ENCODE measurements around the gene MRPS27.

DNA sequence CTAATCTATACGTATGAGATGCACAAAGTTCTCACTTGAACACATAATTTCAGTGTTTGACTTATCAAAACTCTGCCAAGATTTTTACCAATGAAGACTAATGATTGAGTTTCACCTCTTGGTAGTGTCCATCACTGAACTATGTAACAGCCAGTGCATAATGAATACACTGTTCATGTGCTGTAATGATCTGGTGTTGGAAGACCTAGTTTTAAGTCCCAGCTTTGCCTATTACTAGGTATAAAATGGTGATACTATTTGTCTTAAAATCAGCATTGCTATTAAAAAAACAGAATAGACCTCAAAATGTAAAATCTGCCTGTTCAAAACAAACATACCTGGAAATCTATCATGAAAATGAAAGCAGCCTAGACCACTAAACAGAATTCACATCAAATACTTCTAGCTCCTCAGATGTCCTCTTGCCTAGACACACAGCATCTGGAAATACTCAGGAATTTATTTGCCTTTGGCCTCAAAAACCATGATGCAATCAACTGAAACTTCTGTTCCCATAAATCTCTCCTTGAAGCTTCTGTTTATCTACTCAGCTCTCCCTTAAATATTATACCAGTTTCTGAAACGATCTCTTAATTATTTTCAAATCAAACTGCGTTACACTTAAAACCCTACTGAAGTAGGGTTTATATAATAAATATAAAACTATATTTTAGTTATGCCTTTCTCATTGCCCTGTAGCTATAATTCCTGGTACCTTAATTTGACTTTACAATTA lies 38.1 kb downstream of the MRPS27 start:
- TF ChIP-seq, protein P1, sequence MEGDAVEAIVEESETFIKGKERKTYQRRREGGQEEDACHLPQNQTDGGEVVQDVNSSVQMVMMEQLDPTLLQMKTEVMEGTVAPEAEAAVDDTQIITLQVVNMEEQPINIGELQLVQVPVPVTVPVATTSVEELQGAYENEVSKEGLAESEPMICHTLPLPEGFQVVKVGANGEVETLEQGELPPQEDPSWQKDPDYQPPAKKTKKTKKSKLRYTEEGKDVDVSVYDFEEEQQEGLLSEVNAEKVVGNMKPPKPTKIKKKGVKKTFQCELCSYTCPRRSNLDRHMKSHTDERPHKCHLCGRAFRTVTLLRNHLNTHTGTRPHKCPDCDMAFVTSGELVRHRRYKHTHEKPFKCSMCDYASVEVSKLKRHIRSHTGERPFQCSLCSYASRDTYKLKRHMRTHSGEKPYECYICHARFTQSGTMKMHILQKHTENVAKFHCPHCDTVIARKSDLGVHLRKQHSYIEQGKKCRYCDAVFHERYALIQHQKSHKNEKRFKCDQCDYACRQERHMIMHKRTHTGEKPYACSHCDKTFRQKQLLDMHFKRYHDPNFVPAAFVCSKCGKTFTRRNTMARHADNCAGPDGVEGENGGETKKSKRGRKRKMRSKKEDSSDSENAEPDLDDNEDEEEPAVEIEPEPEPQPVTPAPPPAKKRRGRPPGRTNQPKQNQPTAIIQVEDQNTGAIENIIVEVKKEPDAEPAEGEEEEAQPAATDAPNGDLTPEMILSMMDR (conservative IDR thresholded peaks at IDR 0.05 in 1 of 2, IDR thresholded peaks at IDR 0.05 in 1 of 2; ENCODE audit: extremely low read depth in 1 of 2, insufficient read depth in 1 of 2, low read depth in 1 of 2, low read length in 2 of 2), result no peak
- no peak for TF ChIP-seq EZH2 (IDR thresholded peaks at IDR 0.05; ENCODE audit: borderline replicate concordance, low read length)

Measured in mammary epithelial cell (primary cell).